ENCODE results near the gene CRIM1.

Gene CRIM1

DNA sequence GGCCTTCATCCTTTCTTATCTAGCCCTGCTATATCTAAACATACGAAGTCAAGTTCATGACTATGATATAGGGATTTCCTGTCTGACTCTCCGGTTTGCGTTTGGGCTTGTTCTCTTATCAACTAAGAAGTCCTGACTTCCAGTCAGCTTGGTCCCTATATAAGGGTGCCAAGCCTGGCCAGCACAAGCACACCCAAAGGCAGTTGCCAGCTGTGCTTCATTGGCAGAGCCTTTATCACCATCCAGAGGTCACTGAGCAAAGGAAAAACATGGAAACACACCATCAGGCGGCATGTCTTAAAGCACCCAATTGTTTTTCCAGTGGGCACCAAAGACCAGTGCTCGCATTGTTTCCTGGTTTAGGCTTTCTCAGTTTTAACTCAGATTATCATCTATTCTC, 169.7 kb downstream of the CRIM1 start:
- no peak for TF ChIP-seq CTCF (conservative IDR thresholded peaks at IDR 0.05; ENCODE audit: low read depth)
- ChIA-PET CTCF (interaction anchor here (0.6 to 0.7 kb wide), 3 partner anchors 172 to 1302 kb away, joined by 3 to 5 read pairs (median 3); no protein-coding TSS in a partner anchor), POLR2A (ENCODE audit: low non-redundant PET) (no interaction called here)
- no peak overlapping the region for H3K27ac ChIP-seq
- DNase-seq (ENCODE audit: low spot score) = no peak

DNA sequence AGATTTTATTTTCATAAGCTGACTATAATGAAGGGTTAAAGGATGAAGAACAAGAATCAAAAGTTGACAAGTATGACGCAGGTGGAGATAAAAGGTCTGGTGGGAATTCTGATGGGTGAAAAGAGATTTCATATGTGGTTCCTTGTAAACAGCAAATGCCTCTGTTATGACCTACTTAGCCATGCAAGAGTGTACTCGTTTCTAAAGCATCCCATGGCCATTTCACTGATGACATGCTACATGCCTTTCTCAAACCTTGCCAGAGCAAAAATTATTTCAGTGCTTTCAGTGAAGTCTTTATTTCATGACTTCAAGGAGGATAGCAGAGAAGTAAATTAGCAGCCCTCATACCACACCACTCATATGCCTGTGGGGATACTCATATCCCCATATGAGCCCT, 170.6 kb downstream of the CRIM1 start:
- no peak for TF ChIP-seq CTCF (conservative IDR thresholded peaks at IDR 0.05; ENCODE audit: low read depth)
- CTCF ChIA-PET = no interaction called here
- no peak overlapping the region for H3K27ac ChIP-seq
- no peak for DNase-seq (ENCODE audit: low spot score)
- POLR2A ChIA-PET (ENCODE audit: low non-redundant PET) = no interaction called here

GRCh38 chr2:36528274-36528673, 172.7 kb downstream of the CRIM1 start:
- TF ChIP-seq CTCF (conservative IDR thresholded peaks at IDR 0.05; ENCODE audit: low read depth) = no peak
- no peak for DNase-seq (ENCODE audit: low spot score)
- no peak overlapping the region for H3K27ac ChIP-seq
- CTCF ChIA-PET = no interaction called here
- POLR2A ChIA-PET (ENCODE audit: low non-redundant PET) = no interaction called here

DNA sequence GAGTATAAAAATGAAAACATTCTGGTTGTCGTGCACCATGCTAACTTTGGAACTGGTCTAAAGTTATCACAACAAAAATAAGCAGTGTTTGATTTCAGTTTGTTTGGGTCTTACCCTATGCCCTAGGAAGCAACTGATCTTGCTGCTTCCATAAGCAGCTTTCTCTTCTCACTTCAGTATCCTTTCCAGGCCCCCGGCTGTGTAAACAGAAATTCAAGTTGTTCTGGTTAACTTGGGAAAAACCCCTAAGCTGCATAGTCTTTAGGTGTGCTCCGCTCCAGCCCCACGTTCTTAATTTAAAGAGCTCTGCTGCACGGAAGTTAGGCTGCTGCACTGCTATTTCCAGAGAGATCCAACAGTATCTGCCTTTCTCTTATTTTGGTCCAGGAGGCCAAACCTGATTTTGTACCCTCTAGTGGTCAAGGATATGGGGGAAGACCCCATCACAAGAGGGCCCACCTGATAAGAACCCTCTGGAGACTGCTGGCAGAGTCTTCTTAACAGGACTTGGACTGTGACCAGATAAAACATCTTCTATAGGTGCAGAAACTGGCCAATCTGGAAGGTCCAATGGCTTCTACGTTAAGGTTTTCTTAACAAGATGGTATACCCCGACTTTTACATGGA, 173.3 kb downstream of the CRIM1 start:
- POLR2A ChIA-PET (ENCODE audit: low non-redundant PET) = no interaction called here
- CTCF ChIA-PET = no interaction called here
- DNase-seq (ENCODE audit: low spot score) = no peak
- H3K27ac ChIP-seq = no peak overlapping the region
- no peak for TF ChIP-seq CTCF (conservative IDR thresholded peaks at IDR 0.05; ENCODE audit: low read depth)

DNA sequence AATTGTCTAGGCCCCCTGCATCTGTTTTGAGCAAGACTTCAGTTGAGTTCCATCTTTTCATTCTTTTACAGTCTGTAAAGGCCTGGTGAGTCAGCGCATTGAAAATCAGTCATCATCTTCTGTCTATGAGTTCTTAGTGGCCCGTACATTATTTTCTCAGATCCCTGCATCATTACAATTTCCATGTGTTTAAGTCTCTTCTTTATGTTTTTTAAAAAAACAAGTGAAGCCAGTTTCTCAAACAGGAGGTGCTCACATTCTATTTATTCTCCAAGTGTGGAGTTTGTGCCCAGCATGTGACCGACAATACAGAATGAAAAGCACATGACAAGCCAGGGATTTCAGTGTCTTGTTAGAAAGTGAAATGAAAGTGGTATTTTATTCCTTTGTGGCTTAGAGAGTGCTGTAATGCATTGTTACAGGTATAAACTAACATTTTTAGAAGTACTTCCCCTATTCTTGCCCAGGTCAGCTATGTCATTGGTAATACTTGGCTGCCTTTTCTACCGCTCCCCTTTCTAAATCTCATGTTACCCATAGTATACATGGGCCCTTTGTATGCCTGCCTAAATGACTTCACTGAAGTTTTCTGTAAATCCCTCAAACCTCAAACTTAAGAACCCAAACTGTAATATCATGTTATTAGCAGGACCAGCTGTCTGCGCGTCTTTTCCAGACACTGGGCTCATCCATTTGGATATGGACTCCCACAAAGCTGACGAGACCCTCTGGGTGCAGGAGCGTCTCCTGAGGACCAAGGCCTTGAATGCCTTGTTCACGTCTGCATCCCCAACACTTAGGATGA, 174.8 kb downstream of the CRIM1 start:
- TF ChIP-seq CTCF (conservative IDR thresholded peaks at IDR 0.05; ENCODE audit: low read depth) = no peak
- ChIA-PET POLR2A (ENCODE audit: low non-redundant PET) (no interaction called here), CTCF (no interaction called here)
- H3K27ac ChIP-seq = no peak overlapping the region
- no peak for DNase-seq (ENCODE audit: low spot score)

GRCh38 chr2:36530983-36531354, 175.4 kb downstream of the CRIM1 start:
- DNase-seq (ENCODE audit: low spot score) = no peak
- ChIA-PET POLR2A (ENCODE audit: low non-redundant PET) (no interaction called here), CTCF (interaction anchor here (0.6 kb wide), 1 partner anchor 12 kb away, joined by 3 read pairs; no protein-coding TSS in a partner anchor)
- no peak for TF ChIP-seq CTCF (conservative IDR thresholded peaks at IDR 0.05; ENCODE audit: low read depth)
- no peak overlapping the region for H3K27ac ChIP-seq

Data from RWPE1 (cell line).